Head of caudate nucleus (tissue), 42 donors: ENCODE data around the gene AFP.

ENCODE experiments used
- DNase-seq, 42 donors: peaks; one replicate each; pipeline versions ENCODE4 v3.0.0 to v3.0.0-alpha.2; 2020 to 2021; ENCODE audit warnings: mixed read lengths in 7 of 42
- intact Hi-C: fragments of 100-400 bp; cut with DNase I; formaldehyde crosslinking; loops from one replicate; pipeline ENCODE4 v1.15.0; 2022

The AFP gene

GRCh38 chr4:73451981-73452747 lies 16.1 kb downstream of the AFP start:
- DNase-seq, result no peak
- intact Hi-C loops, result no loop called here

- DNase-seq, result no peak
- intact Hi-C loops, result no loop called here
Measured at GRCh38 chr4:73452953-73453700, 17.1 kb downstream of the AFP start.

GRCh38 chr4:73453701-73454005 lies 17.6 kb downstream of the AFP start:
- DNase-seq, result no peak

GRCh38 chr4:73454920-73455319 lies 18.9 kb downstream of the AFP start:
- intact Hi-C loops, result no loop called here

More at GRCh38 chr4:73453701-73454005, 17.6 kb downstream of the AFP start:
- intact Hi-C loops, result no loop called here

GRCh38 chr4:73456177-73457022 lies 20.4 kb downstream of the AFP start:
- intact Hi-C loops, result no loop called here
- DNase-seq, result no peak

More at GRCh38 chr4:73454920-73455319, 18.9 kb downstream of the AFP start:
- DNase-seq, result no peak

- no peak for DNase-seq
- intact Hi-C loops, result no loop called here
Measured at GRCh38 chr4:73458184-73459047, 22.4 kb downstream of the AFP start.

- intact Hi-C loops, result no loop called here
- DNase-seq, result no peak
Measured at GRCh38 chr4:73459048-73459421, 23.0 kb downstream of the AFP start.

GRCh38 chr4:73460913-73461522 lies 25.0 kb downstream of the AFP start:
- DNase-seq, result no peak
- intact Hi-C loops, result no loop called here

GRCh38 chr4:73468170-73468569 lies 32.1 kb downstream of the AFP start:
- intact Hi-C loops, result no loop called here
- no peak for DNase-seq

- intact Hi-C loops, result no loop called here
- DNase-seq, result no peak
Measured at GRCh38 chr4:73470728-73471127, 34.7 kb downstream of the AFP start.

- intact Hi-C loops, result no loop called here
- no peak for DNase-seq
Measured at GRCh38 chr4:73477176-73477575, 41.2 kb downstream of the AFP start.

- no peak for DNase-seq
- intact Hi-C loops, result no loop called here
Measured at GRCh38 chr4:73479323-73479722, 43.3 kb downstream of the AFP start.

- intact Hi-C loops, result no loop called here
Measured at GRCh38 chr4:73481358-73481757, 45.3 kb downstream of the AFP start, which contains the start of gene AFM. Gene AFM, plus strand, starts transcription at chr4:73481745. Its CDS starts 31 bp downstream, at chr4:73481776.

GRCh38 chr4:73485085-73485484 lies 49.1 kb downstream of the AFP start:
- DNase-seq, result no peak
- intact Hi-C loops, result no loop called here

More at GRCh38 chr4:73481358-73481757, 45.3 kb downstream of the AFP start, which contains the start of gene AFM:
- no peak for DNase-seq

GRCh38 chr4:73485596-73485995 lies 49.6 kb downstream of the AFP start:
- DNase-seq, result no peak
- intact Hi-C loops, result no loop called here

- DNase-seq, result no peak
Measured at GRCh38 chr4:73486497-73486896, 50.5 kb downstream of the AFP start.

GRCh38 chr4:73487233-73487632 lies 51.2 kb downstream of the AFP start:
- no peak for DNase-seq
- intact Hi-C loops, result no loop called here

More at GRCh38 chr4:73486497-73486896, 50.5 kb downstream of the AFP start:
- intact Hi-C loops, result no loop called here

- no peak for DNase-seq
Measured at GRCh38 chr4:73499996-73500765, 64.2 kb downstream of the AFP start.

More at GRCh38 chr4:73499996-73500765, 64.2 kb downstream of the AFP start:
- intact Hi-C loops, result no loop called here
